HT-29 (cell line): Measurements from ENCODE around the gene ERVH48-1. TPM values are rescaled to one million over a fixed set of nuclear protein-coding genes. Genes with fewer than 3 reads are reported as not detected.
"Not testable (repeated sequence)": the region's sequence is repeated elsewhere in the genome, so short reads cannot be mapped to it uniquely, and the experiment has no call there.

Experiments
- DNase-seq: peaks from one replicate; pipeline ENCODE4 v3.0.0-alpha.2; 2015; ENCODE audit warnings: low spot score
- small RNA-seq: library from RNA; depleted of rRNA; stranded (forward); fragments of <200 nt; gene quantifications from one replicate; pipeline ENCODE3, GENCODE V24; 2014
- total RNA-seq: library from RNA; depleted of rRNA; stranded (reverse); fragments of >200 nt; shearing (Covaris generic); gene quantifications from 2 replicates; pipeline ENCODE4 v1.2.3, GENCODE V29; 2014; rRNA removed

Gene ERVH48-1
- total RNA-seq, 1 experiment from 2014 or later: not detected

- DNase-seq: not testable (repeated sequence)
Measured at GRCh38 chr21:42908484-42908883, 16.9 kb downstream of the ERVH48-1 start.

GRCh38 chr21:42906233-42906632, 19.2 kb downstream of the ERVH48-1 start:
- no peak for DNase-seq

GRCh38 chr21:42905195-42905594, 20.2 kb downstream of the ERVH48-1 start:
- DNase-seq: no peak

- no peak for DNase-seq
Measured at GRCh38 chr21:42903817-42904216, 21.6 kb downstream of the ERVH48-1 start.

GRCh38 chr21:42900446-42900845, 25.0 kb downstream of the ERVH48-1 start:
- no peak for DNase-seq

- peak; percentile 98 for DNase-seq
Measured at GRCh38 chr21:42892931-42893755, 32.3 kb downstream of the ERVH48-1 start, which contains the start of gene NDUFV3. TSS of gene NDUFV3 (plus strand) at chr21:42893309. CDS start at chr21:42893334, 25 bp downstream.

GRCh38 chr21:42892582-42892930, 32.9 kb downstream of the ERVH48-1 start:
- no peak for DNase-seq

GRCh38 chr21:42887326-42887725, 38.1 kb downstream of the ERVH48-1 start:
- no peak for DNase-seq

DNA sequence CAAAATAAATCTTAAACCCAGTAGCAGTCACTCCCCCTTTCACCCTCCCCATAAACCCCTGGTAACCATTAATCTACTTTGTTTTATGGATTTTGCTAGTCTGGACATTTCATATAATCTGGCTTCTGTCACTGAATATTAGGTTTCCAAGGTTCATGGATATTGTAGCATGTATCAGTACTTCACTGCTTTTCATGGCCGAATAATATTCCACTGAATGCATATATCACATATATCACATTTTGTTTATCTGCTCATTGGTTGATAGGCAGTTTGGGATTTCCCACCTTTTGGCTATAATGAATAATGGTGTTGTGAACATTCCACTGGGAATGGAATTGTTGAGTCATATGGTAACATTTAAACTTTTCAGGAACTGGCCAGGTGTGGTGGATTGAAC, 41.5 kb downstream of the ERVH48-1 start:
- DNase-seq: no peak

GRCh38 chr21:42880352-42880751, 45.1 kb downstream of the ERVH48-1 start:
- DNase-seq: no peak

- DNase-seq: peak; percentile 93
Measured at GRCh38 chr21:42878993-42879787, 46.2 kb downstream of the ERVH48-1 start, which contains the start of gene WDR4. TSS of gene WDR4 (minus strand) at chr21:42879539. CDS start at chr21:42879495, 44 bp downstream.

- peak; percentile 70 for DNase-seq
Measured at GRCh38 chr21:42878678-42878992, 46.8 kb downstream of the ERVH48-1 start.

DNA sequence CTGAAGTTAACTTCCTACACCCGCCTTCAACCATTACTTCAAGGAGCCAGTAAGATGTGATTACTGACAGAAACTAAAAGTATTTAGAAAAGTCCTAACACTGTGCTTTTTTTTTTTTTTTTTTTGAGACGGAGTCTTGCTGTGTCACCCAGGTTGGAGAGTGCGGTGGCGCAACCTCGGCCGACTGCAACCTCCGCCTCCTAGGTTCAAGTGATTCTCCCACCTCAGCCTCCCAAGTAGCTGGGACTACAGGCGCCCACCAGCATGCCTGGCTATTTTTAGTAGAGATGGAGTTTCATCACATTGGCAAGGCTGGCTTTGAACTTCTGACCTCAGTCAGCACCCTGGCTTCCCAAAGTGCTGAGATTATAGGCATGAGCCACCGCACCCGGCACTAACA, 49.6 kb downstream of the ERVH48-1 start:
- DNase-seq: not testable (repeated sequence)

DNA sequence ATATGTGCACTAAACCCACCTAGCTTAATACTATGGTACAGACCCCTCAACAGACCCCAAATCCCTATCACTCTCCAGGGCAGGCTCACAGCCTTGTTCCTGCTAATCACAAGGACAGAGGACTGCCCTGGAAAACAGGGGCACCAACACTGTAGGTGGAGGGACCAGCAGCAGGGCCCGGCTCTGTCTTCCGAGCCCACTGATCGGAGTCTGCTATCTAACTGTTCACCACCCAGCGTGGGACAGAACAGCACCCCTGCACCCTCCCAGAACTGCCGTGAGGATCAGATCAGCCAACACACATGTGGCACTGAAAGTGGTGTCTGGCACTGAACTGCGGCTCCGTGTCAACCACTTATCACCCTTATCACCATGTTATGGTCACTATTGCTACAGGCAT, 52.3 kb downstream of the ERVH48-1 start:
- no peak for DNase-seq

- no peak for DNase-seq
Measured at GRCh38 chr21:42868196-42868595, 57.2 kb downstream of the ERVH48-1 start.

Small RNAs within 50 kb of the gene (small RNA-seq; reads per million reads assigned to genes)
- not detected for gene MIR5692B

Other genes with a start within 250 kb of the ERVH48-1 start
- 23.2 and 31.9 TPM in 2 replicates for gene WDR4, start 46.1 kb downstream of the ERVH48-1 start, total RNA-seq
- gene NDUFV3, start 32.3 kb downstream of the ERVH48-1 start, total RNA-seq: 15.3 and 17.1 TPM in 2 replicates
- 14.3 and 24.7 TPM in 2 replicates for gene PKNOX1, start 48.9 kb upstream of the ERVH48-1 start, total RNA-seq
- 0.47 TPM in 1 of 2 replicates, not detected in the other for gene CBS, start 150.2 kb upstream of the ERVH48-1 start, total RNA-seq
- gene U2AF1, start 181.9 kb upstream of the ERVH48-1 start, total RNA-seq: 21.3 and 35.7 TPM in 2 replicates
- not detected in 2 replicates for gene CRYAA, start 243.4 kb upstream of the ERVH48-1 start, total RNA-seq